IMR-90 (cell line): ENCODE measurements around the gene PARVG. TPM values are rescaled to one million over a fixed set of nuclear protein-coding genes. Genes with fewer than 3 reads are reported as not detected.

Experiments used
- ATAC-seq: fragments of 200-7000 bp; cut with Tn5 transposase; 2 replicates; pipeline ENCODE4 v1.9.1; 2020; ENCODE audit warnings: low read depth, mild to moderate bottlenecking, moderate library complexity
- BruUV-seq: library from RNA; stranded (reverse); fragments of 400-500 nt; replicated peaks from 2 replicates; lab custom pipeline; 2021; lab: Mats Ljungman, UMichigan
- CTCF ChIA-PET: fragments of 300-600 bp; formaldehyde crosslinking; extraction: SDS; loops from one replicate; lab custom pipeline; 2021; ENCODE audit warnings: antibody characterized with exemption; lab: Yijun Ruan, JAX
- POLR2A ChIA-PET: fragments of 300-600 bp; sonication (Branson Sonifier 250); formaldehyde crosslinking; loops from one replicate; lab custom pipeline; 2022; ENCODE audit warnings: antibody characterized with exemption; ENCODE audit not compliant: unreplicated experiment; lab: Charles Lee
- DNase-seq: peaks from one replicate; pipeline ENCODE4 v3.0.0; 2013
- H2AFZ ChIP-seq: replicated peaks from 2 replicates; pipeline ENCODE3; 2013; ENCODE audit warnings: low read length, mild to moderate bottlenecking; ENCODE audit not compliant: poor library complexity
- H2AK5ac ChIP-seq: 2 replicates; pipeline ENCODE4 v1.6.1; 2013; ENCODE audit warnings: low read depth, low read length, inconsistent platforms
- H2AK9ac ChIP-seq: replicated peaks from 2 replicates; pipeline ENCODE3; 2013; ENCODE audit warnings: mild to moderate bottlenecking, low read depth, low read length, moderate library complexity; ENCODE audit not compliant: poor library complexity
- H2BK120ac ChIP-seq: 2 replicates; pipeline ENCODE4 v1.6.1; 2013; ENCODE audit warnings: low read depth, low read length, inconsistent platforms
- H2BK15ac ChIP-seq: 3 replicates; pipeline ENCODE4 v1.6.1; 2013; ENCODE audit warnings: low read depth, low read length, inconsistent platforms
- H2BK20ac ChIP-seq: 2 replicates; pipeline ENCODE4 v1.6.1; 2013; ENCODE audit warnings: low read depth, mild to moderate bottlenecking, inconsistent platforms, low read length, moderate library complexity
- H2BK5ac ChIP-seq: 2 replicates; pipeline ENCODE4 v1.6.1; 2013; ENCODE audit warnings: mild to moderate bottlenecking, low read depth, low read length, inconsistent platforms; ENCODE audit not compliant: poor library complexity, severe bottlenecking
- H3K14ac ChIP-seq: replicated peaks from 2 replicates; pipeline ENCODE4 v1.6.1; 2013; ENCODE audit warnings: low read depth, low read length, inconsistent platforms
- H3K18ac ChIP-seq: 2 replicates; pipeline ENCODE4 v1.6.1; 2013; ENCODE audit warnings: low read depth, low read length, control low read depth
- H3K23ac ChIP-seq: 2 replicates; pipeline ENCODE4 v1.6.1; 2013; ENCODE audit warnings: low read depth, low read length, inconsistent platforms
- H3K27ac ChIP-seq: 2 replicates; pipeline ENCODE4 v1.5.1; 2013; ENCODE audit warnings: mild to moderate bottlenecking, control low read depth, low read length; ENCODE audit not compliant: insufficient read depth
- H3K27me3 ChIP-seq: 2 replicates; pipeline ENCODE4 v1.6.1; 2013; ENCODE audit warnings: low read length; ENCODE audit not compliant: control insufficient read depth, insufficient read depth
- H3K36me3 ChIP-seq: 2 replicates; pipeline ENCODE4 v1.6.1; 2013; ENCODE audit warnings: low read length, mixed read lengths; ENCODE audit not compliant: control insufficient read depth, insufficient read depth
- H3K4ac ChIP-seq: 2 replicates; pipeline ENCODE4 v1.6.1; 2013; ENCODE audit warnings: low read depth, low read length, inconsistent platforms
- H3K4me1 ChIP-seq: 2 replicates; pipeline ENCODE4 v1.6.1; 2013; ENCODE audit warnings: low read length, mixed read lengths; ENCODE audit not compliant: control insufficient read depth, insufficient read depth
- H3K4me2 ChIP-seq: 2 replicates; pipeline ENCODE4 v1.6.1; 2013; ENCODE audit warnings: low read depth, mild to moderate bottlenecking, control low read depth, low read length, moderate library complexity
- H3K4me3 ChIP-seq: 2 replicates; pipeline ENCODE4 v1.5.1; 2013; ENCODE audit warnings: low read depth, mild to moderate bottlenecking, control low read depth, low read length, moderate library complexity; ENCODE audit not compliant: insufficient read depth
- H3K56ac ChIP-seq: 2 replicates; pipeline ENCODE4 v1.6.1; 2013; ENCODE audit warnings: low read length, inconsistent platforms; ENCODE audit not compliant: insufficient read depth; ENCODE audit errors: extremely low read depth
- H3K79me1 ChIP-seq, 2 experiments: 2 replicates each; pipeline ENCODE4 v1.6.1; 2013; ENCODE audit warnings: low read length in 2 of 2, inconsistent platforms in 1 of 2, low read depth in 1 of 2
- H3K9ac ChIP-seq: 2 replicates; pipeline ENCODE4 v1.6.1; 2013; ENCODE audit warnings: low read depth, low read length, control low read depth
- H3K9me1 ChIP-seq: 2 replicates; pipeline ENCODE4 v1.6.1; 2013; ENCODE audit warnings: low read length, inconsistent platforms; ENCODE audit not compliant: insufficient read depth
- H3K9me3 ChIP-seq: 2 replicates; pipeline ENCODE4 v1.6.1; 2013; ENCODE audit warnings: low read length; ENCODE audit not compliant: control insufficient read depth, insufficient read depth
- H4K20me1 ChIP-seq: 2 replicates; pipeline ENCODE4 v1.6.1; 2013; ENCODE audit warnings: low read length, inconsistent platforms; ENCODE audit not compliant: insufficient read depth
- H4K5ac ChIP-seq: 2 replicates; pipeline ENCODE4 v1.6.1; 2013; ENCODE audit warnings: mild to moderate bottlenecking, low read depth, low read length, control low read depth
- H4K8ac ChIP-seq, 2 experiments: 2 replicates each; pipeline ENCODE4 v1.6.1; 2013; ENCODE audit warnings: low read depth in 2 of 2, low read length in 2 of 2, control low read depth in 1 of 2, inconsistent platforms in 1 of 2
- H4K91ac ChIP-seq: 2 replicates; pipeline ENCODE4 v1.6.1; 2013; ENCODE audit warnings: low read depth, low read length, inconsistent platforms; ENCODE audit not compliant: insufficient read depth
- MXI1 ChIP-seq: IDR thresholded peaks from 2 replicates; pipeline ENCODE4 v1.6.1; 2012; ENCODE audit warnings: low read depth, mild to moderate bottlenecking, low read length, moderate library complexity, borderline replicate concordance
- RCOR1 ChIP-seq: IDR thresholded peaks from 2 replicates; pipeline ENCODE4 v1.6.1; 2012; ENCODE audit warnings: mild to moderate bottlenecking, low read length, improper control_type of control experiment; ENCODE audit not compliant: insufficient replicate concordance
- RFX5 ChIP-seq: IDR thresholded peaks from 2 replicates; pipeline ENCODE4 v1.8.0; 2012; ENCODE audit warnings: low read depth, mild to moderate bottlenecking, low read length, moderate library complexity
- WGBS, 2 experiments: methylation state at CpG; one replicate each; pipeline versions ENCODE4 v1.1.5 to v1.1.7; 2013; ENCODE audit warnings: missing lambda C conversion rate in 2 of 2; ENCODE audit not compliant: insufficient read length in 1 of 2; ENCODE audit errors: extremely low coverage in 2 of 2; 5-methylcytosine and 5-hydroxymethylcytosine counted together
- dilution Hi-C: fragments of 300-500 bp; cut with HindIII; formaldehyde crosslinking; loops from one replicate; pipeline ENCODE4 v1.14.3; 2018; ENCODE audit warnings: low sequenced_read_pairs; ENCODE audit not compliant: unreplicated experiment
- in situ Hi-C: fragments of 300-500 bp; cut with MboI; formaldehyde crosslinking; loops from 3 replicates; pipeline ENCODE4 v1.14.3; 2019; ENCODE audit warnings: low sequenced_read_pairs, inconsistent platforms, mixed read lengths
- intact Hi-C: fragments of 100-400 bp; cut with micrococcal nuclease; formaldehyde crosslinking; loops from 2 replicates; pipeline ENCODE4 v1.10.0; 2022
- polyA plus RNA-seq, 3 experiments: library from polyadenylated mRNA; depleted of rRNA; stranded (reverse); fragments of >200 nt; gene quantifications; 2 replicates each; pipeline ENCODE4 v1.2.3, GENCODE V29; 2012; ENCODE audit warnings: low replicate concordance in 1 of 3
- total RNA-seq: library from RNA; depleted of rRNA; stranded (reverse); fragments of >200 nt; gene quantifications from 2 replicates; pipeline ENCODE4 v1.2.3, GENCODE V29; 2012

PARVG gene
- total and polyA plus RNA-seq, 2 of the 4 experiments (the other 2 are of a cell fraction): not detected

DNA sequence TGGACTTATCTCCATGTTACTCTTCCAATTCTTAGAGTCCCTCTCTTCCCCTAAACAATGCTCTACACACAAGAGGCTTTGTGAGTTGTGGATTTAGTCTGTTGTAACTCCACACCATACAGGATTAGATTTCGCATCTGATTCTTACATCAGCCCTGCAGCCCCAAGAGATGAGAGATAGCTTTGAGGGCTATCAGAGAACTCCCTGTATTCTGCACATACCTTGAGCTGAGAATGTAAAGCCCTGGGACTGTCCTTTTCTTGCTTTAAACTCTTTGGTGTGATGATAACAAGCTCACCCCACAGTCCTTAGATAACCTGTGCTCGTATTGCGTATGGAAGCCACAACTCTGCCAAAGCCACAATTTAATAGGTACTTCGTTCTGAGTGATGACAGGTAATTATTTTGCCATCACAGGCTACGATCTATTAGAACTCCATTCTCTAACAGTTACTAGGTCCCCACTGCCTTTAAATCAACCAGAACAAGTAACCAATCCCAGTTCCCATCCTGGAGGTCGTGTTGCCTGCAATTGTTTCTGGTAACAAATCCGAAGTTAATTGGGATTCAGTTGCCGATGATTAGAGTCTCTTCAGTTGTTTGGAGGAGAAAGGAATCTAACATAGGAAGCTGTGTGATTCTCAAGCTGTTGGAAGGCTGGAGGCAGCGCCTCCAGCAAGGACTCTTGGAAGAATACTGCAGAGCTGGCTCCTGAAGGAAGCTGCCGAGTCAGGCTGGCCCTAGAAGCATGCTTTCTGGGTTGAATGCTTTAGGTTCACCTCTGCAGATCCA lies 1.3 kb upstream of the PARVG start:
- H4K20me1 ChIP-seq: no peaks in the 10 kb centered on the region; the same call in 1 of the 2 replicates
- H3K23ac ChIP-seq: no peak overlapping the region
- H2BK120ac ChIP-seq: no peak overlapping the region
- dilution Hi-C loops: no loop called here
- no TSS peak for BruUV-seq
- no peak overlapping the region for H2BK20ac ChIP-seq
- no peak overlapping the region for H3K9ac ChIP-seq
- H3K79me1 ChIP-seq: no peaks in the 10 kb centered on the region
- no peak overlapping the region for H2AK5ac ChIP-seq
- no peak overlapping the region for H4K5ac ChIP-seq
- H2AFZ ChIP-seq: no peak overlapping the region
- no peaks in the 10 kb centered on the region for H3K36me3 ChIP-seq
- POLR2A ChIA-PET: no interaction called here
- H3K9me3 ChIP-seq: no peaks in the 10 kb centered on the region
- peaks cover 24% of the 10 kb centered on the region for H3K27me3 ChIP-seq
- no peak overlapping the region for H3K56ac ChIP-seq
- no peak overlapping the region for H2AK9ac ChIP-seq
- H3K18ac ChIP-seq: no peak overlapping the region
- ATAC-seq (no peak; the same call in 1 of the 2 replicates), DNase-seq (no peak)
- in situ Hi-C loops: no loop called here
- no peak overlapping the region for H2BK15ac ChIP-seq
- H3K4ac ChIP-seq: no peak overlapping the region
- no peak overlapping the region for H3K4me3 ChIP-seq
- no peak overlapping the region for H3K4me2 ChIP-seq
- intact Hi-C loops: no loop called here
- H4K8ac ChIP-seq: no peak overlapping the region
- no peak overlapping the region for H3K14ac ChIP-seq
- H3K27ac ChIP-seq: no peak overlapping the region
- H4K91ac ChIP-seq: no peak overlapping the region
- TF ChIP-seq MXI1 (no peak), RFX5 (no peak), RCOR1 (no peak)
- H3K4me1 ChIP-seq: no peaks in the 10 kb centered on the region
- CTCF ChIA-PET: no interaction called here
- WGBS, 2 experiments: no CpG with 5 or more reads among the region's 10 CpGs
- no peaks in the 10 kb centered on the region for H3K9me1 ChIP-seq
- no peak overlapping the region for H2BK5ac ChIP-seq
